GM12865 (cell line): ENCODE measurements around the gene TREML4.

Experiments
- DNase-seq: peaks from one replicate; pipeline ENCODE4 v3.0.0; 2010; ENCODE audit warnings: low read depth
- H3K4me3 ChIP-seq: 2 replicates; pipeline ENCODE4 v1.5.1; 2011; ENCODE audit warnings: mild to moderate bottlenecking, low read depth, low read length, control low read depth
- TF ChIP-seq, protein P1 (sequence below): IDR thresholded peaks from 2 replicates; pipeline ENCODE4 v1.5.1; 2011; ENCODE audit warnings: low read length, control low read depth, low read depth, inconsistent platforms; ENCODE audit not compliant: insufficient read depth; ENCODE audit errors: missing control alignments

TREML4 gene, protein sequence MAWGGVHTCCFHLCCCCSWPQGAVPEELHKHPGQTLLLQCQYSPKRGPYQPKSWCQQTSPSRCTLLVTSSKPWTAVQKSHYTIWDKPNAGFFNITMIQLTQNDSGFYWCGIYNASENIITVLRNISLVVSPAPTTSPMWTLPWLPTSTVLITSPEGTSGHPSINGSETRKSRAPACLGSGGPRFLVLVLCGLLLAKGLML

DNA sequence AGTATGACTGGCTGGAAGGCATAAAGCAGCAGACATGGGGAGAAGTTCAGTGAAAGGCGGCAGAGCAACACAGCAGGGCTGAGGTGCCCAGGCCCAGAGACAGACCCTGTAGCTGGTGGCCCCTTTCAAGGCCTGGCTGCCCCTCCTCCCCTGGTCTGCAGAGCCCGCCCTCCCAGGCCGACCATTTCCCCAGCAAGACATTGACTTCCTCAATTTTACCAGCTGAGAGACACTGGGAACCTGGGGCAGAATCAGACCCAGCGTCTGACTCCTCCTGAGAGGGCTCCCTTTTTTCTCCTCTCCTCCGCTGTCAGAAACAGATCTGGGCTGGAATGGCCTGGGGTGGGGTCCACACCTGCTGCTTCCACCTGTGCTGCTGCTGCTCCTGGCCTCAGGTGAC is at the start of gene TREML4:
Gene TREML4 (plus strand): TSS at position 254 of the 400 bp plus-strand sequence. CDS start 79 bp downstream, at position 333.
- TF ChIP-seq, protein P1, sequence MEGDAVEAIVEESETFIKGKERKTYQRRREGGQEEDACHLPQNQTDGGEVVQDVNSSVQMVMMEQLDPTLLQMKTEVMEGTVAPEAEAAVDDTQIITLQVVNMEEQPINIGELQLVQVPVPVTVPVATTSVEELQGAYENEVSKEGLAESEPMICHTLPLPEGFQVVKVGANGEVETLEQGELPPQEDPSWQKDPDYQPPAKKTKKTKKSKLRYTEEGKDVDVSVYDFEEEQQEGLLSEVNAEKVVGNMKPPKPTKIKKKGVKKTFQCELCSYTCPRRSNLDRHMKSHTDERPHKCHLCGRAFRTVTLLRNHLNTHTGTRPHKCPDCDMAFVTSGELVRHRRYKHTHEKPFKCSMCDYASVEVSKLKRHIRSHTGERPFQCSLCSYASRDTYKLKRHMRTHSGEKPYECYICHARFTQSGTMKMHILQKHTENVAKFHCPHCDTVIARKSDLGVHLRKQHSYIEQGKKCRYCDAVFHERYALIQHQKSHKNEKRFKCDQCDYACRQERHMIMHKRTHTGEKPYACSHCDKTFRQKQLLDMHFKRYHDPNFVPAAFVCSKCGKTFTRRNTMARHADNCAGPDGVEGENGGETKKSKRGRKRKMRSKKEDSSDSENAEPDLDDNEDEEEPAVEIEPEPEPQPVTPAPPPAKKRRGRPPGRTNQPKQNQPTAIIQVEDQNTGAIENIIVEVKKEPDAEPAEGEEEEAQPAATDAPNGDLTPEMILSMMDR = no peak
- no peak within 1 kb of the TSS for H3K4me3 ChIP-seq
- no peak for DNase-seq

DNA sequence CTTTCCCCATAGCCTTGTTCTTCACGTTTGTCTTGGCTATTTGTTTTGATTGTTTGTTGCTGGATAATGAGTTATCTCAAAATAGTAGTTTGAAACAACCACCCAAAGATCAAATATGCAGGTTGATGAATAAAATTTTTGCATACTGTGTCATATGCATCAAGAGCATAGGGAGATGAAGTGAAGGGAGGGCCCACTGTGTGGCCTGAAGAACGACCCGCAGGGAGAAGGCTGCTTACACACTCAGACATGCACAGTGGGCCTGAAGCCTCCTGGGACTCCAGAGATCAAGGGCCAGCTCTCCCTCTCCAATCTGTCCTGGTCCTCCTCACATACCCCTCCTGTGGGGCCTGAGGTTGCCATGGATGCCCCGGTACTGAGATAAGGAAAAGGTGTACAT is 49.0 kb upstream of the TREML4 start:
- no peak for DNase-seq
- TF ChIP-seq, protein P1 = no peak

DNA sequence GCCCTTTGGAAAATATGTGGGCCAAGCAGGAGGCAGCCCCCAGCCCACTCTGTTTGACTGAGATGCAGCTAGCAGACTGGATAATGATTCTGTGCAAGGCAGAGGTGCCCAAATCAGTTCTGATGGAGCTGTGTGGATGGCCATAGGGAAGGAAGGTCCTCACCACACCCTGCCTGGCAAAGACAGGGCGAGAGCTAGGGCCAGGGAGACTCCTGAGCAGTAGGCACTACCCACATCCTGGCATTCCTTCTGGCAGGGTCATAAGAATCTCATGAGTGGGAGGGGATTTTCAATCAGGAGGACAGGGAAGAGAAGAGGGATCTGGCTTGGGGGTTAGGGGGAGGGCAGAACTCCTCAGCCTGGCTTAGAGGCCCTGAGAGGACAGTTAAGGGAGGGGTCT is 46.6 kb upstream of the TREML4 start:
- TF ChIP-seq, protein P1 = no peak
- DNase-seq = no peak
- H3K4me3 ChIP-seq = no peak overlapping the region

More for the DNA sequence above, 49.0 kb upstream of the TREML4 start:
- H3K4me3 ChIP-seq = no peak overlapping the region

DNA sequence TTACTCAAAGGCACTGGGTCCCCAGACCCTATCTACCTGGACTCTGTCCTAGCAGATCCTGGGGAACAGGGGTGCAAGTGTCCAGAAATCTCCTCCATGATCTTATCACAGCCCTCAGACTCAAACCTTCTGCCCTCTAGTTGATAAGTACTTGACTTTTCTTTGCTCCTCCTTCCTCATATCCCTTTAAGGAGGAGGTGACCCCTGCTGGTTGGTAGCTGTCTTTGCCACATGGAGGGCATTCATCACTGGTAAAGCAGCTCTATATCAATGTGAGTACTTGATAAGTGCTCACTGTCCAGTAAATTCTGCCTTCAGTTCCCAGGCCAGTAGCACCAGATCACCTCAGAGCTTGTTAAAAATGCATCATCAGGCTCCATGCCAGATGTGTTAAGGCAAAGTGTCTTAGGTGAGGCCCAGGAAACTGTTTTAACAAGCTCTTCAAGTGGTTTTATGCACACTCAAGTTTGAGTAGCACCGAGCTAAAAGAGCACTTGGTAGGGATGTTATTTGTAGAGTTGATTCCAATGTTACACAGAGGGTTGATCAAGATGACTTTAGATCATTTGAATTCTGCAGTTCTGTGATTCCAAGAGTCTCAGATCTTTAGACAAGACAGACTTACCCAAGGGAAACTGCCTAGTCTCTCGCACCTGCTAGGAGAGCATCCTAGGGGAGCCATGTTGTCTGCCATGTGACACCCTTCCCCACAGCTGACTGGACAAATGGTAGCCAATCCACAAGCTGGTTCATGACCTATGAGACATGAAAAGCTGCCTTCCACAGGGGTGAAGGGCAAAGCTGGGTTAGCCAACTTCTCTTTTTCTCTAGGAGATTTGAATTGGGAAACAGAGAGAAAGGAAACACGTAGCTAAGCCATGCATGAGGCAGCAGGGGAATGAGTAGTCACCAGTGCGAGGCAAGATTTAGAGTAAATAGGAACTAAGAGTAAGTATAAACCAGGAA is 45.8 kb upstream of the TREML4 start:
- H3K4me3 ChIP-seq = no peak overlapping the region

DNA sequence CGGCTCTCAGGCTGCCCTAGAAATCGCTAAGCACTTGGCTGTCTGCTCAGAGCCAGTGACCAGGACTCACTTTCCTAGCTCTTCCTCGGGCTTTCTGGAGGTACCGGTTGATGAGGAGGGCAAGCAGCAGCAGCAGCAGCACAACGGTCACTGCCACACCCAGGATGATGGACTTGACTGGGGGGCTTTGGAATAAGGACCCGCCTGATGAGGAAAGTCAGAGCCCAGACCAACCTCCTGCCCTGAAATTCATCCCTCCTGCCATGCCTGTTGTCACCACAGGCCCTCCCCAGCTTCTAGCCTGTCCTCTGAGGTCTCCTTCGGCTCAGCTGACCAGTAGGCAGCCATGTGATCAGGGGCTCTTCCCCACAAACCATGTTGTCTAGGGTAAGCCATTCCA is 43.4 kb upstream of the TREML4 start:
- no peak for DNase-seq
- TF ChIP-seq, protein P1 = no peak
- H3K4me3 ChIP-seq = no peak overlapping the region

More for the DNA sequence above, 45.8 kb upstream of the TREML4 start:
- peak; percentile 74 for DNase-seq
- TF ChIP-seq, protein P1 = peak; percentile 65

DNA sequence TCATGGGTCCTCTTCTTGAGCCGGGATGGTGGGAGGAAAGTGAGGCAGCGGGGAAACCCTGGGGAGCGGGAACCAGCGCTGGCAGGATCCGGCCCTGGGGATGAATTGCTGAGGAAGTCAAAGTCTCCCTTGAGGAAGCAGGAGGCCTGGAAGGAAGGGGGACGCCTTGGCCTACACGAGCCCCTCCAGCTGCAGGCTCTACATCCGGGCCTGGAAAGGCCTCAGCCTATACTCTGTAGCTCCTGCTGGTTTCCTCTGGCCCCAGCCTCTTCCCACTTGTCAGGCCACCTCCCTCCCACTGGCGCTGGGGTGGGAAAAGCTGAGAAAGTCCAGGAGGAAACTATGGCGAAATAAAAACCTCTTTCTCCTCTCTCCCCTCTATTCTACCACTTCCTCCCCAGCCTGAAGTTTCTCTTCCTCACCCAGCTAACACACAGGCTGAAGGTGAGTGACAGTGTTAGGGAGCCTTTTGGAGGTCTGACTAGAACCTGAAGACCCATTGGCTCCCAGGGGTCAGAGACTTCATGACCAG is 42.1 kb upstream of the TREML4 start:
- H3K4me3 ChIP-seq = no peak overlapping the region
- no peak for DNase-seq
- TF ChIP-seq, protein P1 = no peak
